Stimulated activated CD8-positive, alpha-beta memory T cell treated with anti-CD3 and anti-CD28 coated beads, Interleukin-12 subunit alpha, Interleukin-12 subunit beta, amount 100 ng/mL, for 24 hours (primary cell): Measurements from ENCODE around the gene IL12RB2.

Experiments used
- DNase-seq: peaks from one replicate; pipeline ENCODE4 v3.0.0-alpha.2; 2020; ENCODE audit errors: extremely low read depth

Gene IL12RB2

DNA sequence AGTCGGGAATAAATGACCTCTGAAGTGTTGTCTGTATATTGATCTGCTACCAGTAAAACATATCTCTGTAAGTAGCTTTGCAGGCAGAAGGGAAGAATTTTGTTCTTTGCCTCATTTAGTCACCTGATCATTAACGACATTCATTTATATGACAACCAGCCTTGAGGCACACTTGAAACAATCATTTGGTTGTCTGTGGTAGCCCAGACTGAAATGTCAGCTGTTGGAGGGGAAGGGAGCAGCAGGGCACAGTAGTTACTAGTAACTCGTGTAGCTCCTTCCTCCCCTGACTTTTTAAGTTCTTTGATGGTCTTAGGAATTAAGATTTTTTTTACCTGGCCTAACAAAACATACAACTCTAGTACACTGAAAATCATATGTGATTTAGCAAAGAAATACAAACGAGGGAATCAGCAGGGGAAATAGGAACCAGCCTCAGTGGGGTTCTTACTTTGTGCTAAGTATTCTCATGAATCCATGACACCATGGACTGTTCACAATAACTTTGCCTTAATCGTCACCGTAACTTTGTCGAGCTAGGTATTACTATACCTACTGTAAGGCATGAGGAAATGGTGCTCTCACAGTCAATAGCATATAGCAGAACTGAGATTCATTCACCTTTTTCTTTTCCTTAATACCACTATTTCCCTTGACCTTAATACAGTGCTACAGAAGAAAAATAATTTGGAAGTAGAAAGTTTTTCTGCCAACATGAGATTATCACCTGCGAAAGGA, 6.4 kb downstream of the IL12RB2 start:
- DNase-seq = no peak

DNA sequence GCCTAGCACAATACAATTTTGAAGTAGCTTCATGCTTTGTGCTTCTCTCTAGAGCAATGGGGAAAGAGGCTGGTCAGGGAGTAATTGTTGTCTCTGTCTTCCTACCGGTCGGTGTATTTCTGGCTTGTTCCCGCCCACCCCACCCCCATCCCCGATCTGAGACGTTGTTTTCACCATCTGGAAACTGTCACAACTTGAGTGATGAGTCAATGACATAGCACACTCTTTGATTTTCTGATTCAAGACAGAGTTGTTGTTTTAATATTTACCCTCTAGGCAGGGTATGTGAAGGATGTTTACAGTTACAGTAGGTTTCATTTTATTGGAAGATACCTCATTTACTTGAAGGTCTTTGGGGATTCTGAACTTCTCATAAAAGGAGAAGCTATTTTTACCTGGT, 7.0 kb downstream of the IL12RB2 start:
- DNase-seq = no peak

DNA sequence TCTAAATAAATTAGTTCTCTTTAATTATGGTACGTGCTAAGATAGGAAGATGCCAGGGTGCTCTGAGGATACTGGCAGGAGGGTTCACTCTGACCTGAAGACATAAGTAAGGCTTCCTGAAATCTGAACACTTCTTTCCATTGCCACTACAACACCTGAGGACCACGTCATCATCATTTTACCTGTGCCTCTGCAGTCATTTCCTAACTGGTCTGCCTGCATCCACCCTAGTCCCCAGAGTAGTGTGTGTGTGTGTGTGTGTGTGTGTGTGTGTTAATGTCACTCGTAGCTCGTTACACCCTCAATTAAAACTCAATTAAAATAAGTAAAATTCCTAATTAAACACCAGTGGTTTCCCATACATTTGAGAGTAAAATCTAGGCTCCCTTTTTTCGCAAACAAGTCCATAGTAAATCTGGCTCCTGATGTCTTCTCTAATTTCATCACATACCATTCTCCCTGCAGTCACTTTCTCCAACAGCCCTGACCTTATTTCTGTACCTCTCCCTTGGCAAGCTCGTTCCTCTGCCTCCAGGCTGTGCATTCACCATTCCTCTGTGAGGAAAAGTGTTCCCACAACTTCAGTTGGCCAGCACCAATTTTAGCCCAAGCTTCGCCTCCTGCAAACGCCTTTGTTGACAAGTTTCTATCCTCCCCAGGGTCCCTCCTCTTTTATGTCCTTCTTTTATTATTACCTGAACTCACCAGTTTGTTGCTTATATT, 8.7 kb downstream of the IL12RB2 start:
- no peak for DNase-seq

DNA sequence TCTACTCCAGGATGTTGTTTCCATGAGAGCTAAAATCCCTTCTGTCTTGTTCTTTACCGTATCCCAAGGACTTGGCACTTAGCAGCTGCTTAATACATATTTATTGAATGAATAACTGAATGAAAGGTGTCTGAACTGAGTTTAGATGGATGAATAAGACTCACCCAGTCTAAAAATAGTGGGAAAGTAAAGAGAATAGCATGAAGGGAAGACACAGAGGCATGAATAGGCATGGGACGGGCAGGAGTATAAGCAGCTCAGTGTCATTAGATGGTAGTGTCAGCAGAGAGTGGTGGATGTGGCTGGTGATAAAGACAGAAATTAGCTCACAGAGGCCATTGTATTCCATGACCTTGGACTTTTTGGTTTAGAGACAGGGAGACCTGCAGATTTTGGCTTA, 9.2 kb downstream of the IL12RB2 start:
- DNase-seq = no peak

DNA sequence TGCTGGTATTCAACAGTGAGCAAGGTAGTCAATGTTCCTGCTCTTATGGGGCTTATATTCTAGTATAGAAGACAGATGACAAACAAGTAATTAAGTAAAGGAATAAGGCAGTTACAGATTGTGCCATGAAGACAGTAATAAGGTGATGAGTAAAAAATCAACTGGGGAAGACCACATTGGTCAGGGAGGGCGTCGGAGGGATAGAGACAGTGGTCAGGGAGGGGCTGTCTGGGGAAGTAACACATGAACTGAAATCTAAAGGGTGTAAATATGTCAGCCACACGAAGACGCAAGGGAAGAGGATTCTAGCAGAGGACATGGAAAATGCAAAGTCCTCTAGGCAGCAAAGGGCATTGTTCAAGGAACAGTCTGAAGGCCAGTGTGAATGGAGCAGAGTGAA, 10.1 kb downstream of the IL12RB2 start:
- DNase-seq = no peak

DNA sequence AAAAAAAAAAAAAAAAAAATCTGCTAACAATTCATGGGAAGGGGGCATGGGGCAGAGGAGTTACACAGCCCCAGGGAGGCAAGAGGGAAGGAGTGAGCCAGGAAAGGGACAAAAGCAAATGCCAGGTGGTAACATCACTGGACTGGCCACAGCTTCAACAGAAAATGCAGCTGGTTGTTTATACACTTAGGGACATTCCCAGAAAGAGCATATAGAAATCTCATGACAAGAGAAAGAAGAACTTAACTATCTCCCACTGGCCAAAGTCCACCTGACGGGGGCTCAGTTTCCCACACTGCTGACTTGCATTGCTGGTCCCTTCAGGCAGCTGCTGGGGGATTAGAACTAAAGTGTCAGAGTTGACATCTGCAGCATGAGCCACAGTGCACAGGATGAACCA, 14.8 kb downstream of the IL12RB2 start:
- no peak for DNase-seq

DNA sequence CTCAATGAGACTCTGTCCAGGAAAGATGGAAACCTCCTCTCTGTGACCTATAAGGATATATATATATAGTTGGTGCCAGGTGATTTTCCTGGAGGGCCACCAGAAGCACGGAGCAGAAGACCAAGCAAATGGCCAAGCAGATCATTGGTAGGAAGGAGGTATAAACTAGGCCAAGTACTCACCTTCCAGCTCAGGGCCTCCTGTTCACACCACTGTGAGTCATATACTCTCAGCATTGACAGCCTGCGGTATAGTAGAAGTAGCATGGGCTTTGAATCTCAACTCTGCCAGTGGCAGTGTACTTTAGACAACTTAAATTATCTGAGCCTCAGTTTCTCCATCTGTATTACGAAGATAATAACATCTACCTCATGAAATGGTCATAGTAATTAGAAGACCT, 15.4 kb downstream of the IL12RB2 start:
- no peak for DNase-seq

DNA sequence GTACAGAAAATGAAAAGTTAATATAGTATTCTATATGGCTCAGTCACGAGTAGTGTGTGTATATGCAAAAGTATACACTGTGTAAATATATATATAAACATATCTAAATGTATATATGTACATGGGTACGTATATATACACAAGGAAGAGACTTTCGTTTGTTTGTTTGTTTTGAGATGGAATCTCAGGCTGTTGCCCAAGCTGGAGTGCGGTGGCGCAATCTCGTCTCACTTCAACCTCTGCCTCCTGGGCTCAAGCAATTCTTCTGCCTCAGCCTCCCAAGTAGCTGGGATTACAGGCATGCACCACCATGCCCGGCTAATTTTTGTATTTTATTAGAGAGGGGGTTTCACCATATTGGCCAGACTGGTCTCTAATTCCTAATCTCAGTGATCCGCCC, 16.4 kb downstream of the IL12RB2 start:
- no peak for DNase-seq

DNA sequence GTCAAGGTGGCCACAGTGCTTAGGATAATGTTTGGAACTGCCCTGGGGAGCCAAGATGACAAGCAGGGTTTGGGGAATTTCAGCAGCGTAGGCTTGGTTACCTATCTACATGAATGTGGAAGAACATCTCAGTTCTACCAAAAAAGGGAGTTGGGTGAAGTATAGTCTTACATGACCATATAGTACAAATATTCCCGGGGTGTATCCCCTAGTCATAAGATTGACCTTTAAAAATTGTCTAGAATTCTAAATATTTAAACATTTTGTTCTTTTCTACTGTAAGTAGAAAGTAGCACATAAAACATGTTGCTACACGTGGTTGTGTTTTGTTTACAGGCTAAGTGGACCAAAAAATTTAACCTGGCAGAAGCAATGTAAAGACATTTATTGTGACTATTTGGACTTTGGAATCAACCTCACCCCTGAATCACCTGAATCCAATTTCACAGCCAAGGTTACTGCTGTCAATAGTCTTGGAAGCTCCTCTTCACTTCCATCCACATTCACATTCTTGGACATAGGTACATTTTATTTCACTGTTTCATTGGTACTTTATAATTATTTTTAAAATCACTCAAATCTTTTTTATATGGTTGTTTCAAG, 20.3 kb downstream of the IL12RB2 start:
- DNase-seq = no peak

DNA sequence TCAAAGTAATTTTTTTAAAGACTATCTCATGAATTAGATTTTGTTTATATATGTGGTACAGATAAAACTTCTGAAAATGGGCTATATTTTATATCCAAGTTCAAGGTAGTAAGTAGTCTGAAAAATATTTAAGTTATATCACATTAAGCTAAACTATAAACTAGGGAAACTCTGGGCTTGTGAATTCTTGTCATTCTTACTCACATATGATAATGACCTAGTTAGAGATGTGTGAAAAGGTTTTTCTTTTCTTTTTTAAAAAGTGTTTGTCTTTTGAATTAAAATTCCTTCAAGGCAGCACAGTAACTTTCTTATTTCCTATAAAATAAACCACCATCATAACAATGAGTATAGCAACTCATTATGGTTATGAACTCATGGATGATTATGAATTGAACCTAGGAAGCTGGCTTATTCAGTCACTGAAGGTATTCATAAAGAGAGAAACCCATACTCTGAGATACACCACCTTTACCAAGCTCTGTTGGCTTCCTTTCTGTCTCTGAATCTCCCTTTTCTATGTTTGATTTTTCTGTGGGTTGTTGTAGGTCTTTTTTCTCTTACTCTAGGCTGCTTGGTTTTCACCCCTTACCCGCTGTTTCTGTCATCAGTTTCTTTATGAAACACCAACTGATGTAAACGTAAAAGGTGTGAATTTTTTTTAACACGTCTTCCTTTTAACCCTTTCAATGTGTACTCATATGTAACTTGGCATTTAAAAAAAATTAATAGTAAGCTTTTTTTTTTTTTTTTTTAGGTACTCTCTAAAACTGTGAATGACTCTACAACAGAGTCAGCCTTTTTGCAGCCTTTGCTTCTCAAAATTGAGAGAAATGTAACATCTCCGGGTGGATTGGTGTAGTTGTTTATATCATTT, 25.2 kb downstream of the IL12RB2 start:
- DNase-seq = no peak

DNA sequence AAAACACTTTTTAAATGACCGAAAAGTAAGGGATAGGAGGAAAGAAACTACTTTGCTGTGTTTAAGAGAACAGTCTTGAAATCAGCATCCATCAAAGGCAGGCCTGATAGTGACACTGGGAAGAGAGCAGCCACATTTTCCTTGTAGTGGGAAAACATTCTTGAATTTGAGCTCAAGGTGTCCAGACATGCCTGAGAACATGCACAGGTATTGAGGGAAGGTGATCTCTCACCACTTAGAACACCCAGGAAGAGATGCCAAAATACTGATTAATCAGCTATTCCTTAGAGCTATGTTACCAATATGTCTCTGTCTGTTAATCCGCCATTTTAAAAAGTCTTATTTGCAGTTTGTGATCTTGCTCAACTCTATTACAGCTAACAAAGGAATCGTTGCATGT, 25.9 kb downstream of the IL12RB2 start:
- no peak for DNase-seq

DNA sequence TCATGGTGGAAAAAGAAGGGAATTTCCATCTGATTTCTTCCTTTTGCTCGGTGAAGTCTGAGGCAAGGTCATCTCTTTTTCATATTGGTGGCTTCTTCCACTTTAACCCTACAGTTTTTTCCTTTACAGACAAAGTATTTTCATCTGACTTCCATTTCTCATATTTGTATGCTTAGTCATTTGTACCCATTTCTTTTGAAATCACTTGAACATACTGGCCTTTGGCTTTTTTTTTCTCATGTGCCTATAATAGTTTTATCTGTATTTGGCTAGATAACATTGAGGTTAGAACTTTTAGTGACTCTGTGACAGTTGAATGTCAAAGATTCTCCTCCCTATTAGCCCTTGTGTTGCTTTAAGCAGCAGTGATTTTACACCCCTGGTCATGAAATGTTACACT, 27.7 kb downstream of the IL12RB2 start:
- no peak for DNase-seq

DNA sequence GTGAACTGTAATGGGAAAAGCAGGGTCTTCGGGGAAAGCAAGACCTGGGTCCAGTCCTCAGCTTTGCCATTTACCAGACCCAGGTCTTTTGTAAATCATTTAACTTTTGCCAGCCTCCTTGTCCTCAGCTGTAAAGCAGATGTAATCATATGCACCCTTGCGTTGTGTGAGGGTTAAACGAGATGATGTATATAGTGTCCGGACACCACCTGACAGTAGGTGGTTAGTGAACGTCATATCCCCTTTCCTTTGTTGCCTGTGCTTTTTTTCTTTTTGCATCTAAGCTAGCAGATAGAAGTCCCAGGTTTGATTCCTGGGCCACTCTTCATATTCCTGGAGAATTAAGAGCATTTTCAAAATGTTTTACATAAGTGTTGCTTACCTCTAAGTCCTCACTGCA, 28.5 kb downstream of the IL12RB2 start:
- DNase-seq = no peak

DNA sequence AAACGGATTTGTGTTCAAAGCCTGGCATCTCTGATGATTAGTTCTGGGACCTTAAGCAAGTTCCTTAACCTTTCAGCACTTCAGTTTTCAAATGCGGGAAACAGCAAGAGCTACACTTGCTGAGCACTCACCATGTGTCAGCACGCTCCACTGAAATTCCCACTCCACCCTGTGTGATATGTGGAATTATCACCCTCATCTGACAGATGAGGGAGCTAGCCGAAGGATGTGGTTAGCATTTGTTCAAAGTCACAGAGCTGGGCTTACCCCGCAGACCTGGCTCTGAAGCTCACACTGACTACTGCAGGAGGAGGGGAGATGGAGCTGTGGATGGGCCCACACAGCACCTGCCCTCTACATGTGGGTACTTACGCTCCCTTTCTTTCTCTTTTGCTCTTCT, 29.1 kb downstream of the IL12RB2 start:
- no peak for DNase-seq

DNA sequence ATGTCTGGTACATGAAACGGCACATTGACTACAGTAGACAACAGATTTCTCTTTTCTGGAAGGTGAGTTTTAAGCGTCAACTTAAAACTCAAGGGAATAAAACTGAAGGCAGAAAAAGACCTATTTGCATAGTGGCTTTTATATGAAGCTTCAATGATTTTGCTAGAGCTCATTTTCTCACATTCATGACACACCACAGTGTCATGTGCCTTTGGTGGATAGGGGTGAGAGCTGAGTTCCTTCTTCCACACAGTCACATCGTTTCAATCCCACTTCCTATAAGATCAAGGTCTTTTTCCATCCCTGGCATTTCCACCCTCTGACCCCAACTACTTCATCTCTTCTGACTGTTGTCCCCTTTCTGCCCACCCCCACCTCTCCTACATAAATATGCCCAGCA, 31.0 kb downstream of the IL12RB2 start:
- DNase-seq = no peak

DNA sequence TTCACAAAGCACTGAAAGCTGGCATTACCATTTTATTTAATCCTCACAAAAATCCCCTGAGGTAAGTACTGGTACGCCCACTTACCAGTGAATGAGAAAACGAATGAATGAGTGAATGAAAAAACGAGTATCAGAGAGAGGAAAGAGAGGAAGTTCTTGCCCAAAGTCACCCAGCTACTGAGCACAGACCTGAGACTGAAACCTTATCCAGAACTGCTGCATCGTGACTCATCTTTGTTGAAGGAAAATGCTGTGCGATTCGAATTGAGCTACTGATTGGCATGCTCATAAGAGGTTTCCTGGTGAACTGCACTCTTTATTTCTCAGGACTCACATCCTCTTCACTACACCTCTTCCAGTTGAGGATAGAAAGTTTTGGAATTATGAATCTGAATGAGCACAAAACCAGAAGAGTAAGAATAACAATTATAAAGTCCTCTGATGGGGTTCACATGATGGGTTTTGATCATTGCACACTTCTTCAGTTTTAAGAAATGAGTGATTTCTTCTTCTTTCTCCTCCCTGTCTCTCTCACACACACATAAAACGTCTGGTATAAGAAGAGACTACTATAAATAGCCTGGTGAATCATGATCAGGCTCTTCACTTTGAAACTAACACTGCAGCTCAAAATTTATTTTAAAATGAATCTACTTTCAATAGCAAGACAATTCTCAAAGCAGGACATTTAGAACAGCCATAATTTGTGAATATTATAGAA, 32.1 kb downstream of the IL12RB2 start:
- DNase-seq = no peak

DNA sequence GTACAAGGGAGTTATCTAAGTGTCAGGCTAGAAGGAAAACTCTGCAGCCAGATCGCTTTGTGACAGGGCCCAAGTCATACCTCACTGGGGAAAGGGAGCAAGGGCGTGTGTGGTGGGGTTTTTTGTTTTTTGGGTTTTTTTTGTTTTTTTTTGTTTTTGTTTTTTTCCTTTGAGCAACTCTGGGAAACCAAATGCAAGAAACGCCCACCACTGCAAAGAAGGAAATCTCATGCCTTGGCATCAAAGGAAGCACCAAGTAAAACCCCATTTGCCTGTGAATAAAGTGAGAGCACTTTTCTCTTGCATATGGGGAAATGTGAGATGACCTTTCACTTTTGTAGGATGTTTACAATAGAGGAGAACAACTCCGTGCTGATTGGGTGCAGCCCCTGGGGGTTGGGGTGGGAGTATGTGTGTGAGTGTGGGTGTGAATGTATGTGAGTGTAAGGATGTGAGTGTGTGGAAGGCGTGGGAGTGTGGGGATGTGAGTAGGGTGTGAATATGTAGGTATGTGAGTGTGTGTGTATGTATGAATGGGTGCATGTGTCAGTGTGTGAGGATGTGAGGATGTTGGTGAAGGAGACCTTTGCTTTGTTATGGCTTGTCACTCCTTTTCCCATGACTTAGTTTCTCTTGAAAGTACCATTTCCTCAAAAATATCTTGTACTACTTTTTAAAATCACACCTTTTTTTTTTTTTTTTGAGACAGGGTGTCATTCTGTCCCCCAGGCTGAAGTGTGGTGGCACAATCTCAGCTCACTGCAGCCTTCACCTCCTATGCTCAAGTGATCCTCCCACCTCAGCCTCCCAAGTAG, 34.6 kb downstream of the IL12RB2 start:
- no peak for DNase-seq

DNA sequence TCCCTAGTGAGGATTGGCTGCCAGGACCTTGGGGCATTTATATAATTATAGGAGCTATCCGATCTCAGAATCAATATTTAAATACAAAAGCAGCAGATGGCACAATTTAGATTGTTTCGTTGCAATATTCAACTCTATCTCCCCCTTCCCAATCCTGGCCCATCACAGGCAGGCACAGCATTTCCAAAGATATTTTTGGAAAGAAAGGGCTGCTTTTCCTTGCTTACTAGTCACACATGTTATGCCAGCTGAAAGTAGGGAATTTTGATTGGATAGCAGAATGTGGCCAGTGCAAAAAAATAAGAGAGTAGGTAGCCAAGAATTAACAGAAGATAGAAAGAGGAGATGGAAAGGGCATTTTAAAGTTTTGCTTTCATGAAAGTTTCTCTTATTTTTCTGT, 37.9 kb downstream of the IL12RB2 start:
- DNase-seq = no peak

DNA sequence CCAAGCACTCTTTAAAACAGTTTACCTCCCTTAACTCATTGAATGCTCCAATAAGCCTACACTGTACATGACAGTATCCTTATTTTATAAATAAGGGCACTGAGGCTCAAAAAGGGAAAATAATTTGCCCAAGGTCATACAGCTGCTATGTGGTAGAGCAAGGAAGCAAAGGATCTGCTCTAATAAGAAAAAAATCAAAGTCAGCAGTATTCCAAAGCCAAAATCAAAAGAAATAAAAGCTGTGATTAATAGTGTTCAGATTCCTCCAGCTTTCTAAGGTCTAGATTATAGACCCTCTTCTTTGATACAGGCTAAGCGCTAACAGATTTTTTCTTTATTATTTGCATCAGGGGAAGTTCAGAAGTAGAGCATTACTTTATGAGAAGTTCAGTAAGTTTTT, 39.3 kb downstream of the IL12RB2 start:
- DNase-seq = no peak

DNA sequence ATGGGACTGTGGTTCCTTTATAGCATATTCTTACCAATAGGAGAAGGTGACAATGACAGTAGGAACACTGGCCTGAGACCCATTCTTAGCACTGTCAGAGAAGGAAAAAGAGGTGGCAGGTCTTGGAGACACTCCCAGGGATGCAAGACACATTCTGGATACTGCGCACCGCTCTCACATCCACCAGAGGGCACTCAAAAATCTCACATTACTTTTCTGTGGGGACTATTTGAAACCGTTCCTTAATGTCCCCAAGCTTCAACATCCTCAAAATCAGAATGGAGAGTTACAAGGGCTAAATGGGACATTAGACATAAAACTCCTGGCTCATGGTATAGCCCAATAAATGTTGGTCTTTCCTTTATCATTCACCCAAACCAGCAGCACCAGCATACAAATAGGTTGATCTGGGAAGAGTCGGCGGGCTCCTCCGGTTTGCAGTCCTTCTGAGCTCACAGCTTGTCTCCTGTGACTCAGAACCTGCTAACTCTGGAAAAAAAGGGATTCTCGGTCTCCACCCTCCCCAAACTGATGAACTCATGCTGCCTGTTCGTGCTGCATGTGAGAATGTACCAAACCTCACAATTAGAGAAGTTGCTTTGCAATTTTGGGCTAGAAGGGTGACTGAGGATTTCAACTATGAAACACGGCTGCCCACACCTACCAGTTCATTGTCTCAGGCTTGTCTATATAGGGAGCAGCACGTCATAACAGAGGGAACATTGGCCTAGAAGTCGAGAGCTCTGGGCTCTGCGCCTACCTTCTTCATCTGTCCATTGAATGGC, 40.2 kb downstream of the IL12RB2 start:
- no peak for DNase-seq
